Large intestine (tissue), 3 donors: Measurements from ENCODE around the gene NKX1-1. TPM values are rescaled to one million over a fixed set of nuclear protein-coding genes. Genes with fewer than 3 reads are reported as not detected.

Experiments
- DNase-seq, 2 donors: peaks; one replicate each; pipeline versions ENCODE4 v3.0.0 to v3.0.0-alpha.2; 2013
- H3K27ac ChIP-seq: one replicate; pipeline ENCODE4 v1.5.1; 2013; ENCODE audit warnings: low read length
- H3K27me3 ChIP-seq: 2 replicates; pipeline ENCODE4 v1.6.1; 2013; ENCODE audit warnings: low read length; ENCODE audit not compliant: control insufficient read depth, insufficient read depth
- H3K36me3 ChIP-seq: 2 replicates; pipeline ENCODE4 v1.6.1; 2013; ENCODE audit warnings: low read length; ENCODE audit not compliant: control insufficient read depth, insufficient read depth
- H3K4me1 ChIP-seq: one replicate; pipeline ENCODE4 v1.6.1; 2013; ENCODE audit warnings: low read length; ENCODE audit not compliant: control insufficient read depth, insufficient read depth
- H3K4me3 ChIP-seq: one replicate; pipeline ENCODE4 v1.5.1; 2013; ENCODE audit warnings: low read length
- H3K9me3 ChIP-seq: one replicate; pipeline ENCODE4 v1.6.1; 2013; ENCODE audit warnings: mild to moderate bottlenecking, low read depth, low read length, moderate library complexity; ENCODE audit not compliant: control insufficient read depth
- WGBS: methylation state at CpG from one replicate; pipeline ENCODE4 v1.1.5; 2013; ENCODE audit warnings: low lambda C conversion rate; ENCODE audit not compliant: insufficient coverage; 5-methylcytosine and 5-hydroxymethylcytosine counted together
- polyA plus RNA-seq: library from polyadenylated mRNA; unstranded; fragments of 120-200 nt; gene quantifications from one replicate; pipeline ENCODE4 v1.2.1, GENCODE V29; 2013

NKX1-1 gene
- polyA plus RNA-seq, 1 donor = not detected

DNA sequence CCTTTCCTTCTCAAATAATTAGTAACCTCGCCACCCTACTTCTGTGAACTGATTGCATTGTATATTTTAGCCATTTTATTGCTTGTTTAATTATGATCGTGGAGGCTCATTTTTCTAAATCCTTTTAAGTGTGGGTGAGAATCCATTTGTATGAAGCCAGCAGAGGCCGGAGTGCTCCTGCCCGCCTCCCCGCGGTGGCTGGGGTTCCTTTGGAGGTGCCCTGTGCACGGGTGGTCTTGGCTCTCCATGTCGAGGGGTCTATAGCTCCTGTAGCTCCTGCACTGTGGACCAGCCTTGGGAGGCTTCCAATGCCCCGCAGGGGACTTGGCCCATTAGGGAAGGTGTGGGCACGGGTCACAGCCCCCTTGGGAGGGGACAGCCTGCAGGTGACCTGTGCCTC is 44.2 kb downstream of the NKX1-1 start:
- H3K27ac ChIP-seq = no peak overlapping the region
- H3K36me3 ChIP-seq = peaks cover 27% of the 10 kb centered on the region
- H3K27me3 ChIP-seq = no peaks in the 10 kb centered on the region
- no peaks in the 10 kb centered on the region for H3K4me1 ChIP-seq
- no peak for DNase-seq
- H3K4me3 ChIP-seq = no peak overlapping the region
- H3K9me3 ChIP-seq = no peaks in the 10 kb centered on the region
- WGBS = 50% methylated on average over 2 of the region's 10 CpGs

DNA sequence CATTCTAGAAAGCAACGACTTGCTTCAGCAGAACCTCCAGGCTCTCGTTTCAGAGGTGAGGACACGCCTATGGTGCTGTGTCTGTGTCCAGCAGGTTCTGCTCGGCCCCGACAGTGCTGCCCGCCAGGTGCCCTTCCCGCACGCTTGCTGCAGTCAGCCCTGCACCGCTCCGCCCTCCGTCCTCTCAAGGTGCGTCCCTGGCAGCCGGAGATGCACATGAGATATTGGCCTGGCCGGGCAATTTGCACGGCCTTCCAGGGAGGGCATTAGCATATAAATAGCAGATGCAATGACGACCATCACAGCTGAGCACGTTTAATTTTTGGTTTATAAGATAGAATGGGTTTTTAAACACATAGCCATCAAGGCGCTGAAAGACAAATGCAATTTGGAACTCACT is 44.8 kb downstream of the NKX1-1 start:
- Histone ChIP-seq H3K36me3 (peaks cover 24% of the 10 kb centered on the region), H3K4me1 (no peaks in the 10 kb centered on the region), H3K9me3 (no peaks in the 10 kb centered on the region), H3K27me3 (no peaks in the 10 kb centered on the region), H3K27ac (no peak overlapping the region), H3K4me3 (no peak overlapping the region)
- 100% methylated on average over 1 of the region's 18 CpGs for WGBS
- DNase-seq = no peak

DNA sequence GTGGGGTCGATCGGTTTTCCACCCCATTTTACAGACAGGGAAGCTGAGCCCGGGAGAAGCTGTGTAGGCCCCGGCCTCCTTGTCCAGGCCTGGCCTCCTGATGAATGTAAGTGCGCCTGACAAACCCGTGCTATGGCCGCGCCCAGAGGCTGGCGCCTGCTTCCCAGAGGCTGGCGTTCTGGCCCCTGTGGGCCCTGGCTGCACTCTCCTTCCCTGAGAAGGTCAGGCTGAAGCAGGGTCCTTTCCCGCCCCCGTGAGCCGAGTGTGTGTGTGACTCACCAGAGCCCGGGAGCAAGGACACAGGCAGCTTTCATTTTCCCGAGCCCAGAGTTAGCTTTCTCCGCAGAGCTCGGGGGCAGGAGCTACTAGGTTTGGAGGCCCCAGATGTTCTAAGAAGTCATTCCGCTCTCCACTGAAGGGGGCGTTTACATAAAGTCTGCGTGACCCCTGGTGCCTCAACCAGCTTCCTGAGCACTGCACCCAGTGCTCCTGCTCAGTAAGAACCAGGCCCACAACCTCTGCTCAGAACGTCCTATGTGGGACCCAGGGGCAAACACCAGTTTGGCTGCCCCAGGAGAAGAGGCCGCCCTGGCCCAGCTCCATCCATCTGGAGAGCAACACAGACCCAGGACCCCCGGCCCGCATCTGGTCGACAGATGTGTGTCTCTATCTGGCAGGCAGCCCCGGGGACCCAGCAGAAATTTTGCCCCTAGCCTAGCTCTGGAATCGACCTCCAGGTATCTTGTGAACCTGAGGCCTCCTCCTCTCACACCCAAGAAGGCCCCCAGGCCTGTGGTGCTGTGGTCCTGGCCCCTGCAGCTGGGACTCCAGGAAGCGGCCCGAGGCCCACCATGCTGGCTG is 45.6 kb downstream of the NKX1-1 start:
- no peaks in the 10 kb centered on the region for H3K9me3 ChIP-seq
- no peak overlapping the region for H3K27ac ChIP-seq
- no peaks in the 10 kb centered on the region for H3K27me3 ChIP-seq
- peaks cover 22% of the 10 kb centered on the region for H3K36me3 ChIP-seq
- no peaks in the 10 kb centered on the region for H3K4me1 ChIP-seq
- no CpG with 5 or more reads among the region's 29 CpGs for WGBS
- no peak for DNase-seq
- no peak overlapping the region for H3K4me3 ChIP-seq

DNA sequence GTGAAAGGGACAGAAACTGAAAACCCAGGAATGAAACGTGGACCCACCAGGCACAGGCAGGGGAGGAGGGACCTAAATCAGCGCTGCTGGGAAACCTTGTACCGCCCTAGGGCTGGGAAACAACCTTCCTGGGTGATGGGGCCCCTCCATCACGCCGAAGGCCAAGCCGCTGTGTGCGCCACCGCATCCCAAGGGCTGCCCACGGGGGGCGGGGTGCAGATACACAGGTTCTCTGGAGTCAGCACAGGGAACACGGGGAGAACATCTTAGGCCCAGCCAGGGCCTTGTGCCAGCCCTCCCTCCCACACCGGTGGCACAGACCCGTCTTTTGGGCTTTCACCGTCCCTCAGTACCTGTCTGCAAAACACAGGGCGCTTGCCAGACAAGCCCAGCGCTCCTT is 46.3 kb downstream of the NKX1-1 start:
- no CpG with 5 or more reads among the region's 16 CpGs for WGBS
- H3K27me3 ChIP-seq = no peaks in the 10 kb centered on the region
- H3K9me3 ChIP-seq = no peaks in the 10 kb centered on the region
- H3K27ac ChIP-seq = no peak overlapping the region
- H3K36me3 ChIP-seq = peaks cover 25% of the 10 kb centered on the region
- H3K4me3 ChIP-seq = no peak overlapping the region
- H3K4me1 ChIP-seq = no peaks in the 10 kb centered on the region
- DNase-seq = no peak

DNA sequence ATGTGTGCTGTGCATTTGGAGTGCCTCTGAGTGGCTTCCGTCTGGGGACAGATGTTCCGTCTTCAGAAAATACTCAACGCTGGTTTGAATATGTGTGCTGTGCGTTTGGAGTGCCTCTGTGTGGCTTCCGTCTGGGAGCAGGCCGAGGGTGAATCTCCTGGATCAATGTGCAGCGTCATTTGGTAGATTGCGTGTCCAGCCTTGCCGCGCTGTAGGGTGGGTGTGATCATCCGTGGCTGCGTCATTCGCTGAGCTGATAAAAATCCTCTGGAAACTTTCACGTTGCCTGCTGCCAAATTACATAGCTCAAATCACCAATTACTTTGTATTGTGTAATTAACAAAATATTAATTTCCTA is 47.1 kb downstream of the NKX1-1 start:
- H3K27ac ChIP-seq = no peak overlapping the region
- no peaks in the 10 kb centered on the region for H3K9me3 ChIP-seq
- H3K36me3 ChIP-seq = peaks cover 27% of the 10 kb centered on the region
- H3K4me1 ChIP-seq = no peaks in the 10 kb centered on the region
- 70% methylated on average over 2 of the region's 14 CpGs for WGBS
- no peaks in the 10 kb centered on the region for H3K27me3 ChIP-seq
- DNase-seq = no peak
- no peak overlapping the region for H3K4me3 ChIP-seq

DNA sequence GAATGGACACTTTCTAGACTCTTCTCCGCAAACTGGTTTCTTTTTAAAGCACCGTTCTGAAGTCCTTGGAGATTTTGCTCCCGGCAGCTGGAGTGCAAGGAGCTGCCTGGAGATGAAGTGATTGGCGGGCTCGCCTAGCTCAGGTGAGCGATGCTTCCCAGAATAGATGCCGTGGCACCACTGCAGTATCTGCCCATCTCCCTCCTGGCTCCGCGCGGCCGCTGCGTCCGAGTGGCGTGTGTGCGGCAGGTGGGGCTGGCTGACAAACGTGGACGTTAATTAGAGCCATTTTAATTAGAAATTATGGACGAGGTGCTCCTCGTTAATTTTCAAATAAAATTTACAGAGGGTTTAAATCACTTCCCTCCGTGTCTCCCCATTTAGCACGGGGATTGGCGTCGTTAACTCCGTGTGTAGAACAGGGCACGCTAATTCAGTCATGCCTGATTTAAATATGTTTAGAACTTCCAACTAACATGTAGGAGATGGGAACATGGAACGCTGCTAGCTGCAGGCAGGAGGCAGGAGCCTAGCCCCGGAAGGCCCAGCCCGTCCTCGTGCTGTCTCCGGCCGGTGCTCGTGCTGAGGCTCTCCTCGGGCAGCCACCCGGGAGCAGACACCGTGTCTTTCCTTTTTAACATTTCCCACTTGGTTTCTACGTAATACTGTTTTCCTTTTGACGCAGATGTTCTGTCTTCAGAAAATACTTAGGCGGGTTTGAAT is 47.7 kb downstream of the NKX1-1 start:
- no peak overlapping the region for H3K27ac ChIP-seq
- no peak overlapping the region for H3K4me3 ChIP-seq
- no peaks in the 10 kb centered on the region for H3K4me1 ChIP-seq
- 98% methylated on average over 10 of the region's 38 CpGs for WGBS
- H3K9me3 ChIP-seq = no peaks in the 10 kb centered on the region
- DNase-seq = no peak
- H3K27me3 ChIP-seq = no peaks in the 10 kb centered on the region
- peaks cover 31% of the 10 kb centered on the region for H3K36me3 ChIP-seq

DNA sequence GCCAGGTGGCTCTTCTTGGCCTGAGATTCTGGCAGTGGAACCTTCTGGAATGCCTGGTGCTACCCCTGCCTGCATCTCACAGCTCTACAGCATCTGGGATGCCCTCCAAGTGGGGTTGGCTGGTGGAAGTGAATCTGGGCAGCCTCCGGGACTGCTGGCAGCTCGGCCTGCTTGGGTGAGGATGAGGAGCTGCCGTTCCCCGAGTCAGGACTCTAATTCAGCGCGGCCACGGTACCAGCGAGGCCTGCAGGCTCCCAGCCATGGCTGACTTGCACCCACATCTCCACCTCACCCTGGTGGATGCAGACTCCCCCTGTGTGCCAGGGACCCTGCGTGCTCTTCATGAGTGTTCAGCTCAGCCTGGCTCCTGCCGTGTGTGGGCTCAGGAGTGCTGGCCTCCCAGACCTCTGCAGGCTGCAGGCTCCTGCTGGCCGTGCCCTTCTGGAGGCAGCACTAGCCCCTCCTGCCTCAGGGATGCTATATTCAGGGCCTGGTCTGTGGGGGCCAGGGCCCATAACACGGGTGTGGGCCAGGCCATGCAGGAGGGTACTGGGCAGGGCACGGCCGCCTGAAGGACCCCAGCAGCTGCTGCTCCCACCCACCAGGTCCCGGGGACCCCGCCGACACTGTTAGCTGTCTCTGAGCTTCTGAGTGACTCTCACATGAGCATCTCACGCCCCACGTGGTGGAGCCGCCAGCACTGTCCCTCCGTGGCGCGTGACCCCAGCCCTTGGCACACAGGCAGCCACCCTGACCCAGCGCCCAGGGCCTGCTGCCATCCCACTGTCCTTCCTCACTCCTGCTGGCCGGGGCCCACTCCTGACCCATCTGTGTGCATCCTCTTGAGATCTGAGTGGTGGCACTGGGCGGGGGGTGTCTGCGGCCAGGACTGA is 48.6 kb downstream of the NKX1-1 start:
- Histone ChIP-seq H3K9me3 (no peaks in the 10 kb centered on the region), H3K4me3 (no peak overlapping the region), H3K27me3 (no peaks in the 10 kb centered on the region), H3K27ac (no peak overlapping the region), H3K4me1 (no peaks in the 10 kb centered on the region), H3K36me3 (peaks cover 41% of the 10 kb centered on the region)
- no CpG with 5 or more reads among the region's 27 CpGs for WGBS
- no peak for DNase-seq

DNA sequence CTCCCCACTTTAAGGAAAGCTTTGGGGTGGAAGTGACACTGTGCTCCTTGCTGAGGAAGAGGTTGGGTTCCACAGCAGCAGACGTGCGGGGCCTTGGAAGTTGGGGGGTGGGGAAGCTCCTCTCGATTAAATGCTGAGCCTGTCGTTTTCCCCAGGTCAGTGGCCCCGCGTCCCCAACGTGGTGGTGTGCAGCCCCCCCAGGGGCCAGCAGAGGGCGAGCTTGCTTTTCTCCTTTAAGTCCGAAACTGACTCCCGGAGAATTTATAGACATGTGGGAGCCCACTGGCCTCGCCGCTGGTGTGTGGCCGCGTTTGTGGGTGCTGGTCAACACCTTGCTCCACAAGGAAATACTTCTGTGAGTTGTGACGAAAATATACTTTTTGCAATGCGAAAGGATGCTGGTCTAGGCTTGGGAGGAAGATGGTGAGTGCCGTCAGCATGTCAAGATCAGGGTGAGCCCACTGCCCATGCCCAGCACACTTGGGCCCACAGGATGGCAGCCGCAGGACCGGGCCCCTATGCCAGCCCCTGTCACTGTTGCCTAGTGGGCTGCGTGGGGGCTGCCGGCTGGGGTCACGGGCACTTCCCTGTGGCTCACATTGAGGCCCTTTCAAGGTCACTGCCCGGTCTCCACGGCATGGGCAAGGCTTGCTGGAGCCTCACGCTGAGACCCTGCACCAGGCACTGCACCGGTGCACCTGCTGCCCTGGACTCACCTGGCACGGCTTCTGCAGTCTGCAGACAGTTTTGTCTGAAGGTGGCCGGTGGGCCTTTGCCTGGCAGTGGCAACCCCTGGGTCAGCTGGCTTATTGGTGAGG is 49.9 kb downstream of the NKX1-1 start:
- peak in 1 of 2 donors; percentile 21 for DNase-seq
- Histone ChIP-seq H3K27me3 (no peaks in the 10 kb centered on the region), H3K9me3 (no peaks in the 10 kb centered on the region), H3K4me1 (peaks cover 2% of the 10 kb centered on the region), H3K27ac (no peak overlapping the region), H3K36me3 (peaks cover 50% of the 10 kb centered on the region), H3K4me3 (no peak overlapping the region)
- WGBS = no CpG with 5 or more reads among the region's 28 CpGs

DNA sequence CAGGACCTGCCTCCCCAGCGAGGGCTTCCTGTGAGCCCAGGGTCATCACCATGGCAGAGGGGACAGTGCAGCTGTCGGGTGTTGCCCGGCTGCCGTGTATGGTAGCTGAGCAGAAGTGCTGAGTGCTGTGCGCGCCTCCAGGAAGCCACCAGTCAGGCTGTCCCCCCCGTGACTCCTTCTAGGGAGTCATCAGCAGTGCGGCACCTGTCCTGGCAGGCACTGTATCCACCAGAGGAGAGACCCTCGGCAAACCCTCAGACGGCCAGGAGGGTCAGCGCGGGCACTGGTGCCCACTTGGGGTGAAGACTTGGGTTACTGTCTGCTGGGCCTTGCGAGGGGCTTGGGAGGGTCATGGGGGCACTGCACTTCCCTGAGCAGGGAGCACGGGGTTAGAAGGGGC is 50.9 kb downstream of the NKX1-1 start:
- no CpG with 5 or more reads among the region's 14 CpGs for WGBS
- no peak for DNase-seq
- Histone ChIP-seq H3K27me3 (no peaks in the 10 kb centered on the region), H3K9me3 (no peaks in the 10 kb centered on the region), H3K36me3 (peaks cover 52% of the 10 kb centered on the region), H3K4me3 (no peak overlapping the region), H3K4me1 (peaks cover 2% of the 10 kb centered on the region), H3K27ac (no peak overlapping the region)

DNA sequence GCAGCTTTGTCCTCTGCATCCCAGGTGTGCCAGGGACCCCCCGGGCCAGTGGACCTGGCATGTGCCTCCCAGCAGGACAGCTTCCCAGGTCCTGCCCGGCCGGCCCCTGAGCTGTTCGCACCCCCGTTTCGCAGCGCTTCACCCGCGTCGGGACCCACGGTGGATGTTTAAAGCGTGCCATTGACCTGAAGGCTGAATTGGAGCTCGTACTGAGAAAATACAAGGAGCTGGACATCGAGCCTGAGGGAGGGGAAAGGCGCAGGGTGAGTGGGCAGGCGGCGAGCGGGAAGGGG is 51.3 kb downstream of the NKX1-1 start:
- no peaks in the 10 kb centered on the region for H3K27me3 ChIP-seq
- H3K4me3 ChIP-seq = no peak overlapping the region
- H3K4me1 ChIP-seq = peaks cover 2% of the 10 kb centered on the region
- no peak for DNase-seq
- H3K36me3 ChIP-seq = peaks cover 56% of the 10 kb centered on the region
- no peak overlapping the region for H3K27ac ChIP-seq
- H3K9me3 ChIP-seq = no peaks in the 10 kb centered on the region
- 80% methylated on average over 2 of the region's 18 CpGs for WGBS
